Raji (cell line): Measurements from ENCODE around the gene TMC1.
"Not testable (repeated sequence)": the region's sequence is repeated elsewhere in the genome, so short reads cannot be mapped to it uniquely, and the experiment has no call there.

Experiments used
- POLR2A ChIP-seq: IDR thresholded peaks from 2 replicates; pipeline ENCODE4 v1.6.1; 2011; ENCODE audit warnings: low read depth, low read length, control low read depth; ENCODE audit not compliant: insufficient read depth

Gene TMC1

DNA sequence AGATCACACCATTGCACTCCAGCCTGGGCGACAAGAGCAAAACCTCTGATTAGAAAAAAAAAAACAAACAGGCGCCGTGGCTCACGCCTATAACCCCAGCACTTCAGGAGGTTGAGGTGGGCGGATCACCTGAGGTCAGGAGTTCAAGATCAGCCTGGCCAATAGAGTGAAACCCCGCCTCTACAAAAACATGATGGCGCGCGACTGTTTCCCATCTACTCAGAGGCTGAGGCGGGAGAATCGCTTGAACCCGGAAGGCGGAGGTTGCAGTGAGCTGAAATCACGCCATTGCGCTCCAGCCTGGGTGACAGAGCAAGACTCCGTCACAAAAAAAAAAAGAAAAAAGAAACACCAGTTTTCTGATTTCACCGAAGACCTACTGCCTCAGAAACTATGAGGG is at the start of gene TMC1:
Gene TMC1 (plus strand): TSS at position 193 of the 400 bp plus-strand sequence. CDS start 127,041 bp downstream, outside the sequence.
- not testable (repeated sequence) for TF ChIP-seq POLR2A

DNA sequence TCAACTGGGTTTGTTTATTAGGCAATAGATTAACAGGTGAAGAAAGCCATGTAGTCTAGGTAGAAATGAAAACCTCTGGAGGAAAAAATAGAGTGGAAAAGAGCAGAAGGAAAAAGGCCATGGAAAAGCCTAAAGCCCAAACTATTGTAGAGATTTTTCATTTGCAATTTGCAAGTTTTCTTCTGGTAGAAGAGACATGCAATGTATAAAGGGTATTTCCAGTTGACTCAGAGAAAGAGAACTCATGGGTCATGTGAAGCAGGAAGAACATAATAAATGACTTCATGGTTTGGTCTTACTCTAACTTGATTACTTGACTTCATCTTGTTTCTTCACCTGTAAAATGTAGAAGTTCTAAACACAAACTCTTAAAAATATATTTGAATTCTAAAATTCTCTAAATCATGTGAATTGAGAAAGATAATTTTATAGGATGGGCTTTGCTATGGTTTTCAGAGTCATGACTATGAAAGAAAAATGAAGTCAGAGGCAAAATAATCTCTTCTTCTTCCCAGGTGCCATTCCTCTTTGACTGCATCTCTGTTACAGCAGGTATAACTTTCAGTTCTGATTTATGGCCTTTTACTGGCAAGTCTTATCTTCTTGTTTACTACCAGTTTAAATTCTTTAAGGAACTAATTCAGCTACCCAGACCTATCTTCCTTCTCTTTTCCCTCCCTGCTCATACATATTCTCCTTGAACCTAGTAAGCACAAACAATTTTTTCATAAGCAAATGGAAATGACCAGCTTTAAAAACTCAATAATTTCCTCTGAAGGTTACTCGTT is 47.7 kb upstream of the TMC1 start:
- TF ChIP-seq POLR2A = no peak

DNA sequence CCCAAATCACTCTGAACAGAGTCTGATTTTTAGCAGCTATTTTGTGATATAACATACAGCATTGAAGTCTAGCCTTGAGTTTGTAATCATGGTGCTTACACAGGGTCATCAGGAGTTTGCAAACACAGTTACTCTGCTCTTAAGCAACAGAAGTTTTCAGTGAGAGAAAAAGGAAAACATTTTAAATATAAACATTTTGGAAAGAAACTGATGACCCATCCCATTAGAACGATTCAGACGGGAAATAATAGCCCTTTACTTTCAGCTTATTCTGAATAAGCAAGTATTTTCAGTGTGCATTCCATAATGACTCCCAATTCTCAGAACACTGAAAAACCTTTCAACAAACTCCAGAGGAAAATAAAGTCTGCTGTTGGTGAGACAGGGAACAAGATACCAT is 46.7 kb upstream of the TMC1 start:
- no peak for TF ChIP-seq POLR2A

DNA sequence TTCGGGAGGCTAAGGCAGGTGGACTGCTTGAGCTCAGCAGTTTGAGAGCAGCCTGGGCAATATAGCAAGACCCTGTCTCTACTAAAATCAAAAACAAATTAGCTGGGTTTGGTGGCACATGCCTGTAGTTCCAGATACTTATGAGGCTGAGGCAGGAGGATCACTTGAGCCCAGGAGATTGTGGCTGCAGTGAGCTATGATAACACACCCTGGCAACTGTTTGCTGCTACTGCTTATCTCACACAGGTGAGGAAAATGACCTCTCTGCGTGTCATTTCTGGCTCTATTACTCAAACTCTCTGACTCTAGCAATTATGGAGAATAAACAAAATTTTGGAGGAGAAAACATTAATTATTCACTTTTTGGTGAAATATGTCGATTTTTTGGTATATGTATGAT is 45.3 kb upstream of the TMC1 start:
- no peak for TF ChIP-seq POLR2A

DNA sequence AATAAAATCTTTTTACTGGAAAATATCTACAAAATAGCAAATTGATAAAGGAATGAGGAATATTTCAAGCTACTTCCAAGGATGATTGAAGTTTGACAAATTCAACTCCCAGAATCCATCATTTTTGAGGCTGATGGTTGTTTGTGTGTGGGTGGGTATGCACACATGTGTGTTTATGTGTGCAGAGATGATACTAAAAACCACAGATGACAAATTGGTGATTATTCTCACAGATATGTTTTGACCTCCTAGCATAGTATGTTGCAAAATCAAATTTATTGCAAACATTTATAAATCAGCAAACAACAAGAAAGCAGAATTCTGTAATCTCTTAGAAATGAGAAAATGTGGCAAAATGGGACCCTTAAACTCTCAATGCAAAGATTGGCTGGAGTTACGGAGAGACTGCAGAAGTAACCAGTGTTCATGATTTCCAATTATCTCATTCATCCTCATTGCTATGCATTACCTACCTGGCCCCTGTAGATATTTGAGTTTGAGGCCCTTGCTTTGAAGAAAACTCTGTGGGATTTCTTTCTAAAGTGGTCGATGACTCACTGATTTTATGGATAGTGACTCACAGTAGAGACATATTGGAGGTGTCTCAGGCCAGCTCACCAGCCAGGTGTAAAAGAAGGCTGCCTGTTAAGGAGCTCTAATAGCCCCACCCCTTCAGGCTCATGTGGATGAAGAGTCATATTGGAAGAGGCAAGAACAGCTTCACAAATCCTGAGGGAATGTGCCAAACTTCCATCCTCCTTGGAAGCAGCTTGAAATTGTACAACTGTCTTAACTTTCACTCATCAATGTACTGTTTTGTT is 44.6 kb upstream of the TMC1 start:
- no peak for TF ChIP-seq POLR2A

DNA sequence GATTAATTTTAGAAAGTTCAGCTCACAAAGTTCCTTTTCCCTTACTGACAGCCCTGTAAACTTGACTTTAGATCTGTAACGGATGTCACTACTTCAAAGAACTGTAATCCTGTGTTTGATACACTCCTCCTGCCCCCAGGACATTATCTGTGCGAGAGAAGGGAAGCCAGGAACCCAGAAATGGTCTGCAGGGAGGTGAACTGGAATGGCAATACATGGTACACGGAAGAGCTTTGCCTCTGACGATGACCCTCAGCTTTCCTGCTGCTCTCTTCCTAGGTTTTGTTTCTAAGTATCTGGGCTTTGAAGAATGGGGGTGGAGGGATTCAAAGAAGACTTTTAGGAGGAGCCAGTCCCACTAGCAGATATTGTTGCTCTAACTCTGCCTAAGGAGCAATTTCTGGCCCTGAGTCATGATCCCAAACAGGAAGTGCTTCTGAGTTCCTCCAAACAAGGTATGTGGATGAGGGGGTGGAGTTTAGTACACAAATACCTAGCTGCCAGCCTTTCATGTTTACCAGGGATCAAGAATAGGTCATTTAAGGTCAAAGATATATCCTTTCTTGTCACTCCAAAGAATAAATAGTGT is 43.4 kb upstream of the TMC1 start:
- no peak for TF ChIP-seq POLR2A

DNA sequence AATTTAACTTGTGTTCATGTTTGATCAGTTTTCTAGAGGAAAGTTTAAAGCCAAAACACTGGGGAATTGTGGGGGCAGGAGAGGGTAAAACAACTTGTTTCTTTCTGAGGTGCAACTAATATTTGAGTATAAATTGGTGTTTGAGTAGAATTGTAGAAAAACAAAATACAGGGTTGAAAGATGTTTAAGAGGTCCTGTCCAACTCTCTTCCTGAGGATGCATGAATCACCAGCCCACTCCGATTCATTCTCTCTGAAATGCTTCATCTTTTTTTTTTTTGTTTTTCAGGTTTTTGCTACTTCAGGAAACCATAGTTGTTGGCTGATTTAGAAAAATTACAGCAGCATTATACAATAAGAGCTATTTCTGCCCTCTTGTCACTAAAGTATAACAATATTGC is 42.4 kb upstream of the TMC1 start:
- no peak for TF ChIP-seq POLR2A

DNA sequence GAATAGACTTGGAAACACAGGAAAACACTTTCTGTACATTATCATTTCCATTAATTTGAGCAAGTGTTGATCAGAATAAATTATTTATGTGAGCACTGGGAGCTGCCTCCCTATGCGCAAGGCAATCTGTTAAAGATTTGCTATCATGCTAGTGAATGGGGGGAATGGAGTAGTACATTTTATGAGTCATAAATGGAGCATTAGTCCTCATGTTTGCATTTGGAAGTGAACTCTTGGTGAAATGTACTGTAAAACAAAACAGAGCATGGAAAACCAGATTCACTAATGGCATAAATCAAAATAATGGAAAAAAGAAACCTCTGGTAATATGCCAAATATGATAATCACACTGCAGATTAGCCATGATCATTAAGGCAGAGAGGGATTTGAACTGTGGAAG is 40.5 kb upstream of the TMC1 start:
- TF ChIP-seq POLR2A = no peak

DNA sequence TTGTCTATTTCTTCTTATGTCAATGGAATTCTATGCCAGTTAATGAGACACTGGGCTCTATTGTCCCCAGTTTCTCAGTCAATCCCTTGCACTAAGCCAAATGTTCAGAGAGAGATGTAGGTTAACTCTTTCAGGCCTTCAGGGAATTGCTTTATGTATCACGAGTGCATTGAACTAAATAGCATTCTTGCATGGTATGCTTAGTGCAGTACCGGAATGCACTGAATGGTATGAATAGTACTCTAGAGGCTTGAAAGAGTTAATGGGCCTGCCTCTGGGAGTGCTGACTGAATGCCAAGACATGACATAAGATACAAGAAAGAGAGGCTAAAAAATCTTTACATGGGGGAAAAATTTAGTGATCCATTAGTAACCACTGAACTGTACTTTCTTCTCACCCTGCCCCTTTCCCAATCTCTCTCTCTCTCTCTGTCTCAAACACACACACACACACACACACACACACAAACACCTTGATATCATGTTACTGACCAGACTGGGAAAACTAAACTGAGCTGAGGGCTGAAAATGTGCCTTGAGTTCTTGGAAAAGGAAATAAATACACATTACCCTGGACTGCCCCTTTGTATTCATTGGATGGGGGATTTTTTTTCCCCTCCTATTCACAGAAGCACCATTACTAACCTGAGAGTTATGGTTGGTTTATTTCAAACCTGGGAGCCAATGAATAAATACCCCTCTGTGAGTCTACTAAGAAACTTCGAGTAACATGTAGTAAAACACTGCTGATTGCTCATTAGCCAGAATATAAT is 35.4 kb upstream of the TMC1 start:
- TF ChIP-seq POLR2A = no peak

DNA sequence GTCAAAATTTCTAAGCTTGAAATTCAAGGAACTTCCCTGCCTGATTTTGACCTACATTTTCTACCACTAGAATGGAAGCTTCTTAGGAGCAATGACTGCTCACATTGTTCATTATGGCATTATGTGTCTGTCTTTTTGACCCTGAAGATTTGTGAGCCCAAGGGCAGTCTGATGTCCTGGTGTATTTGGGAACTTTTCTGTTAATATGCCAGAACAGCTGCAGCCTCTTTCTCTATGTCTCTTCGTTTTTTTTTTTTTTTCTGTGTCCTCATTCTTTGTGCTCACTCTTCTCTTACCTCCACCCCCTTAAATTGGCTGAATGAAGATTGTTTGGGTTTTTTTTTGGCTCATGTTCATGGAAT is 34.8 kb upstream of the TMC1 start:
- TF ChIP-seq POLR2A = no peak

DNA sequence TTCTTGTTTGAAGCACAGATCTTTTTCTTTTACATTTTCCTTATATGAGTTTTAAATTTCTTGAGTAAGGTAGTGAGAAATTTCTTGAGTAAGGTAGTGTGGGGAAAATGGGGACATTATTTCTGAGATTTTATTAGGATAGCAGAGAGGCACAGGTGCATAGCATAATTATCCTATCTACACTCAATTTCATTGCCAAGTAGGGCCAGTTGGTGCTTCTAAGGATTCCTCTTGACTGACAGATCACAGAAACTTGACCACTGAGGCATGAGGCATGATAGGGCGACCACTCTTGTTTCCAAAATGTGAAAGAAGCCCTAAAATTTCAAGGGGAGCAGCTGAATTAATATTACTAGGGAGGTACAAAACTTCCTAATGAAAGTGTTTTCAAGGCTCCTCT is 31.4 kb upstream of the TMC1 start:
- TF ChIP-seq POLR2A = no peak

DNA sequence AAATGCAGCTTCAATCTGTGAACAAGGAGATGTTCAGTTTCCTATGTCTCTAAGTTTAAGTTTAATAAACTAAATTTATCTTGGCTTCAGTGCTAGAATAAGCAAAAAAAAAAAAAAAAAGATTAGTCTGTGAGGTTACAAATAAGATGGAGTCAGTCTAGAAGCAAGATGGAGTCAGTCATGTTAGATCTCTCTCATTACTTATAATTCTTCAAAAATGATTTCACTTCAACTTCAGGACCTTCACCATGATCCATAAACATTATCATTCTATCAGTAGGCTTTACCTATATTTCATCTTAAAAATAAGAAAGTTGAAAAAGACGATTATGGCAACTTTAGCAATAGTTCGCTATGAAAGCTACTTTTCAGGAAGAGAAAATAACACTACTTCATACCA is 30.2 kb upstream of the TMC1 start:
- TF ChIP-seq POLR2A = no peak

DNA sequence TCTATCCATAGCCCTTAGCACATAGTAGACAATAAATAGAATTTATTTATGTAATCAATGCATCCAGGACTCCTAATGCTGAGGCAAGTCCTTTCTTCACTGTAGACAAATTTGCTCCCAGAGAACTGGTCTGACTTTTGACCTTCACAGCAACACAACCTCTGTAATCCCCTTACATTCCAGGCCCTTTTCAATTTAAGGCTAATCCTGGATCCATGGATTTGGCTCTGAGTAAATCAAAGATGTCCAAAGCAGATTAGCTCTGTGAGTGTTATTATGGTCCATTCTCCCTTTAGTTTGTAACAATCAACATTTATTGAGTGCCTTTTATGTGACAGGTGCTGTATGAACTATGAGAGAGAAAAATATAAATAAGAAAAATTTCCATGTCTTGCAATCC is 27.4 kb upstream of the TMC1 start:
- no peak for TF ChIP-seq POLR2A

DNA sequence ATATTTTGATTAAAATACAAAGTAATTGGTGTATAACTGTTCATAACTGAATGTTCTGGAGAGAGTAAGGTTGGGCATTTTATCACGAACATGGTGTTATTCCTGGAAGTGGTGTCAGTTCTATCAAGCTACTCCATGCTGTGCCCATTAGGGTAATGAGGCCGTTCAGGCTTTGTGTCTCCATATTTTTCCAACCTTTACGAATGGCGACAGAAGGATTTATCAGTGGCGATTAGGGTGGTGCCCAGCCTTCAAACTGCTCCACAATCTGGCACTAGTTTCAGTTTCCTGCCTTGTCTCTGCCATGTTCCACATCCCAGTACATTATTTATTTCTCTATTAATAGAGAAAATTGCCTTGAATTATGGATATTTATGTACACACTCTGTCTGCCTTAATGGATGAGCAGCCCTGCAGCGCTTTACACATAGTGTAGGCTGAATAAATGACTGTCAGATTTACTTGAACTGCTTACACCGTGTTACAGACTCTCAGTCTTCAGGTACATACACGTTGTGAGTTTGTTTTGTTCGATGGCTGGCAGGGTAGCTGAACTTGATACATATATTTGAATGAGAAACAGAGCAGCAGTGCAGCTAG is 23.9 kb upstream of the TMC1 start:
- no peak for TF ChIP-seq POLR2A

DNA sequence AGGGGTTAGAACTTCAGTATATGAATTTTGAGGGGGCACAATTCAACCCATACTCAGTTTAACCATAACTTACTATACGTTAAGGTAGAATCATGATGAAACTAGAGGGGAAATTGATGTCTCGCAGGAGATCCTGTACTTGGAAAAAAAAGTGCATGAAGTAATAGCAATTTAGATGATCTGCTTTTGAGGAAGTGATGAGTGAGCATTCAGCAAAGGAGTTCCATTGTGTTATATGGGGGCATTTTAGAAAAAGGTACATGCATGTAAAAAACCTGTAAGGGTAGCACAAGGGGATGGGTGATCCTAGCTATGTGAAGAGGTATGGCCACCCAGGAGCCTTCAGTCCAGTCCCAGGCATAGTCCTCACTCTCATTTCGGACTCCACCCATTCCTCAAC is 14.8 kb upstream of the TMC1 start:
- TF ChIP-seq POLR2A = no peak
